Endodermal cell (in vitro differentiated cells): ENCODE data around the gene ZBTB46. TPM values are rescaled to one million over a fixed set of nuclear protein-coding genes. Genes with fewer than 3 reads are reported as not detected.
"Not testable (repeated sequence)": the region's sequence is repeated elsewhere in the genome, so short reads cannot be mapped to it uniquely, and the experiment has no call there.

Experiments
- DNase-seq: peaks from one replicate; pipeline ENCODE4 v3.0.0-alpha.2; 2017
- H3K27ac ChIP-seq: 2 replicates; pipeline ENCODE4 v1.5.1; 2013; ENCODE audit warnings: mild to moderate bottlenecking, low read depth, low read length, moderate library complexity
- H3K27me3 ChIP-seq: 2 replicates; pipeline ENCODE4 v1.6.1; 2013; ENCODE audit warnings: mild to moderate bottlenecking, low read length, moderate library complexity; ENCODE audit not compliant: insufficient read depth, control insufficient read depth, poor library complexity, severe bottlenecking
- H3K36me3 ChIP-seq: 2 replicates; pipeline ENCODE4 v1.7.0; 2013; ENCODE audit warnings: mild to moderate bottlenecking, low read length, moderate library complexity; ENCODE audit not compliant: control insufficient read depth, insufficient read depth
- H3K4me1 ChIP-seq: one replicate; pipeline ENCODE4 v1.7.0; 2013; ENCODE audit warnings: low read length; ENCODE audit not compliant: control insufficient read depth, insufficient read depth
- H3K4me3 ChIP-seq: 2 replicates; pipeline ENCODE4 v1.5.1; 2013; ENCODE audit warnings: mild to moderate bottlenecking, low read length, moderate library complexity
- H3K9ac ChIP-seq: 2 replicates; pipeline ENCODE4 v1.6.1; 2013; ENCODE audit warnings: mild to moderate bottlenecking, low read length, moderate library complexity; ENCODE audit not compliant: poor library complexity, severe bottlenecking; ENCODE audit errors: extremely low read depth
- H3K9me3 ChIP-seq: 2 replicates; pipeline ENCODE4 v1.6.1; 2013; ENCODE audit warnings: mild to moderate bottlenecking, low read length, moderate library complexity; ENCODE audit not compliant: control insufficient read depth
- H3K27ac Mint-ChIP-seq: 2 replicates; pipeline ENCODE4 v1.8.0; 2020; ENCODE audit warnings: mixed read lengths
- H3K27me3 Mint-ChIP-seq: 2 replicates; pipeline ENCODE4 v1.8.0; 2021; ENCODE audit warnings: mild to moderate bottlenecking, mixed read lengths; ENCODE audit not compliant: insufficient read depth
- H3K36me3 Mint-ChIP-seq: 2 replicates; pipeline ENCODE4 v1.8.0; 2020; ENCODE audit warnings: low read depth, mixed read lengths
- H3K4me1 Mint-ChIP-seq: 2 replicates; pipeline ENCODE4 v1.8.0; 2020; ENCODE audit warnings: mixed read lengths
- H3K4me3 Mint-ChIP-seq: 2 replicates; pipeline ENCODE4 v1.8.0; 2020; ENCODE audit warnings: mild to moderate bottlenecking, moderate library complexity, mixed read lengths
- H3K9me3 Mint-ChIP-seq: 2 replicates; pipeline ENCODE4 v1.8.0; 2020; ENCODE audit warnings: mild to moderate bottlenecking, mixed read lengths
- WGBS, 2 experiments: methylation state at CpG; one replicate each; pipeline versions ENCODE4 v1.1.5 to v1.1.7; 2013; ENCODE audit warnings: missing lambda C conversion rate in 2 of 2, mixed read lengths in 1 of 2; ENCODE audit not compliant: insufficient coverage in 1 of 2, insufficient read length in 1 of 2; 5-methylcytosine and 5-hydroxymethylcytosine counted together
- total RNA-seq, 2 donors: library from RNA; stranded (reverse); fragmentation: NEBNext Ultra II Directional in 1 of 2; extraction: Animal tissue kit (Norgen Biotek cat#: 25700) in 1 of 2; gene quantifications; 2 replicates in 1 of 2; 3 replicates in 1 of 2; pipeline ENCODE4 v1.2.1, GENCODE V29; 2021
- TF ChIP-seq, protein P1 (sequence below): fragments of 200-600 bp; sonication (generic); conservative IDR thresholded peaks from 2 replicates; pipeline ENCODE4 v1.5.0; 2021; ENCODE audit warnings: antibody characterized with exemption, mild to moderate bottlenecking

Gene ZBTB46
- total RNA-seq, 2 donors from 2014 or later = 24.9 to 25.9 TPM

GRCh38 chr20:63854766-63855362, 23.8 kb upstream of the ZBTB46 start:
- DNase-seq = peak; percentile 65
- Histone ChIP-seq H3K27ac (no peak overlapping the region), H3K9ac (no peak overlapping the region), H3K4me3 (no peak overlapping the region), H3K36me3 (no peaks in the 10 kb centered on the region), H3K9me3 (no peaks in the 10 kb centered on the region), H3K4me1 (peaks cover 4% of the 10 kb centered on the region), H3K27me3 (no peaks in the 10 kb centered on the region)
- Mint-ChIP-seq H3K27me3 (peaks cover 8% of the 10 kb centered on the region), H3K4me3 (no peak overlapping the region), H3K27ac (no peak overlapping the region), H3K9me3 (no peaks in the 10 kb centered on the region), H3K4me1 (peaks cover 18% of the 10 kb centered on the region), H3K36me3 (no peaks in the 10 kb centered on the region)
- TF ChIP-seq, protein P1, sequence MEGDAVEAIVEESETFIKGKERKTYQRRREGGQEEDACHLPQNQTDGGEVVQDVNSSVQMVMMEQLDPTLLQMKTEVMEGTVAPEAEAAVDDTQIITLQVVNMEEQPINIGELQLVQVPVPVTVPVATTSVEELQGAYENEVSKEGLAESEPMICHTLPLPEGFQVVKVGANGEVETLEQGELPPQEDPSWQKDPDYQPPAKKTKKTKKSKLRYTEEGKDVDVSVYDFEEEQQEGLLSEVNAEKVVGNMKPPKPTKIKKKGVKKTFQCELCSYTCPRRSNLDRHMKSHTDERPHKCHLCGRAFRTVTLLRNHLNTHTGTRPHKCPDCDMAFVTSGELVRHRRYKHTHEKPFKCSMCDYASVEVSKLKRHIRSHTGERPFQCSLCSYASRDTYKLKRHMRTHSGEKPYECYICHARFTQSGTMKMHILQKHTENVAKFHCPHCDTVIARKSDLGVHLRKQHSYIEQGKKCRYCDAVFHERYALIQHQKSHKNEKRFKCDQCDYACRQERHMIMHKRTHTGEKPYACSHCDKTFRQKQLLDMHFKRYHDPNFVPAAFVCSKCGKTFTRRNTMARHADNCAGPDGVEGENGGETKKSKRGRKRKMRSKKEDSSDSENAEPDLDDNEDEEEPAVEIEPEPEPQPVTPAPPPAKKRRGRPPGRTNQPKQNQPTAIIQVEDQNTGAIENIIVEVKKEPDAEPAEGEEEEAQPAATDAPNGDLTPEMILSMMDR = no peak
- WGBS, 2 experiments = 63% methylated on average over 23 of the region's 26 CpGs; no CpG with 5 or more reads in 1 of the 2 experiments

DNA sequence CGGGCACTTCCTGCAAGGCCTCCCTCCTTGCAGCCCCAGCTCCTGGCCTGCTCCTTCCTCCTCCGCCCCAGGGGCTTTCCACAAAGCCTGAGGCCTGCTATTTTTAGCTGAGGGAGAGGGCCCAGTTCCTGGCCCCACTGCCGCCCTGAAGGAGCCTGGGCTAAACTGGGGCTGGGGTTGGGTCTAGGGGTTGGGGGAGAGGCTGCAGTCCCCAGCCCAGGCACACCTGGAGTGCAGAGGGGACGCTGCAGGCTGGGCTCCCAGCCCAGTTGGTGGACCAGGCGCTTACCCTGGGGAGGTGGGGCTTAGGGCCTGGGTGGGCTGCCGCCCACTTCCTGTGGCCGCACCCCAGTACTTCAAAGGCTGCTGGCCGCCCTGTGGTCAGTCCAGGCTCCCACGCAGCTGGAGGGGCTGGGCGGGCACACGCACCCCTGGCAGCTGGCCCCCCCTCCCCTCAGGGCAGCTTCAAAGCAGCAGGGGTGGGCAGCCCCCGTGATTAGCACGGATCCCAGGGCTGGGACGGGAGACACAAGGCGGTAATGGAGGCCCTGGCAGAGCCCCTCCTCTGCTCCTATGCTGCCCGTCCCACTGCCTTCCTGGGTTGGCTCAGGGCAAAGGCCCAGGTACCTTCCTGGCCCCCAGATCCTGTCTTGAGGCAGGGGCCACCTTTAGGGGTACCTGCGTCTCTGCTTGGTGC, 23.2 kb upstream of the ZBTB46 start:
- TF ChIP-seq, protein P1 = no peak
- 85 to 88% methylated on average over 8 to 17 of the region's 17 CpGs for WGBS, 2 experiments
- H3K9me3 Mint-ChIP-seq = no peaks in the 10 kb centered on the region
- H3K27me3 Mint-ChIP-seq = peaks cover 8% of the 10 kb centered on the region
- no peak overlapping the region for H3K27ac Mint-ChIP-seq
- no peaks in the 10 kb centered on the region for H3K27me3 ChIP-seq
- H3K27ac ChIP-seq = no peak overlapping the region
- no peaks in the 10 kb centered on the region for H3K9me3 ChIP-seq
- no peak overlapping the region for H3K4me3 ChIP-seq
- H3K4me3 Mint-ChIP-seq = no peak overlapping the region
- peak; percentile 70 for DNase-seq
- no peak overlapping the region for H3K9ac ChIP-seq
- H3K4me1 ChIP-seq = peaks cover 4% of the 10 kb centered on the region
- H3K36me3 ChIP-seq = no peaks in the 10 kb centered on the region
- H3K36me3 Mint-ChIP-seq = no peaks in the 10 kb centered on the region
- H3K4me1 Mint-ChIP-seq = peaks cover 13% of the 10 kb centered on the region

GRCh38 chr20:63853733-63854068, 22.6 kb upstream of the ZBTB46 start:
- 94 to 96% methylated on average over 4 of the region's 4 CpGs for WGBS, 2 experiments
- not testable (repeated sequence) for H3K27me3 ChIP-seq, H3K4me1 ChIP-seq, DNase-seq, H3K27me3 Mint-ChIP-seq, H3K4me1 Mint-ChIP-seq, H3K4me3 ChIP-seq, H3K9me3 ChIP-seq, H3K9ac ChIP-seq, H3K36me3 Mint-ChIP-seq, H3K36me3 ChIP-seq, H3K4me3 Mint-ChIP-seq, H3K27ac Mint-ChIP-seq, H3K27ac ChIP-seq, H3K9me3 Mint-ChIP-seq

DNA sequence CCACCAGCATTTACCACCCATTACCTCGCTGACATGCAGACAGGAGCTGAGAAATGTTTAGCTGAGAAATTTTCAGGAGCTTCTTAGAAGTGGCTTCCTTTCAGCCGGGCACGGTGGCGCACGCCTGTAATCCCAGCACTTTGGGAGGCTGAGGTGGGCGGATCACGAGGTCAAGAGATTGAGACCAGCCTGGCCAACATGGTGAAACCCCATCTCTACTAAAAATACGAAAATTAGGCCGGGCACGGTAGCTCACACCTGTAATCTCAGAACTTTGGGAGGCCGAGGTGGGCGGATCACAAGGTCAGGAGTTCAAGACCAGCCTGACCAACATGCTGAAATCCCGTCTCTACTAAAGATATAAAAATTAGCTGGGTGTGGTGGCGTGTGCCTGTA, 20.5 kb upstream of the ZBTB46 start:
- not testable (repeated sequence) for H3K27me3 ChIP-seq, H3K36me3 Mint-ChIP-seq

More for the DNA sequence above, 20.5 kb upstream of the ZBTB46 start:
- H3K4me3 ChIP-seq, H3K9me3 Mint-ChIP-seq, H3K4me1 ChIP-seq, DNase-seq, H3K9ac ChIP-seq, H3K27me3 Mint-ChIP-seq, H3K4me1 Mint-ChIP-seq, H3K27ac ChIP-seq, H3K4me3 Mint-ChIP-seq, H3K9me3 ChIP-seq, H3K36me3 ChIP-seq, H3K27ac Mint-ChIP-seq: not testable (repeated sequence)
- WGBS, 2 experiments = 94 to 99% methylated on average over 11 to 14 of the region's 14 CpGs
